Loucy (cell line): Measurements from ENCODE around the gene WDR17.

ENCODE experiments used
- H2AFZ ChIP-seq: fragments of 200-600 bp; sonication (generic); 2 replicates; pipeline ENCODE4 v1.6.0; 2016; ENCODE audit warnings: antibody characterized with exemption, mild to moderate bottlenecking, low read length, moderate library complexity
- H3F3A ChIP-seq: fragments of 200-600 bp; 2 replicates; pipeline ENCODE4 v1.6.0; 2016; ENCODE audit warnings: antibody characterized with exemption, low read depth, mild to moderate bottlenecking
- H3K27me3 ChIP-seq: fragments of 200-600 bp; sonication (generic); 2 replicates; pipeline ENCODE4 v1.6.1; 2014; ENCODE audit warnings: low read length, mild to moderate bottlenecking; ENCODE audit not compliant: insufficient read depth, poor library complexity, severe bottlenecking
- H3K36me3 ChIP-seq: fragments of 200-600 bp; sonication (generic); 2 replicates; pipeline ENCODE4 v1.6.1; 2016; ENCODE audit warnings: low read length; ENCODE audit not compliant: insufficient read depth
- H3K4me1 ChIP-seq: fragments of 200-600 bp; sonication (generic); 2 replicates; pipeline ENCODE4 v1.5.1; 2014; ENCODE audit warnings: low read length, mild to moderate bottlenecking; ENCODE audit not compliant: insufficient read depth, poor library complexity, severe bottlenecking
- H3K4me2 ChIP-seq: fragments of 200-600 bp; sonication (generic); 2 replicates; pipeline ENCODE4 v1.6.0; 2014; ENCODE audit warnings: antibody characterized with exemption, low read length, low read depth, mild to moderate bottlenecking; ENCODE audit not compliant: poor library complexity, severe bottlenecking
- H3K4me3 ChIP-seq: fragments of 200-600 bp; sonication (generic); 2 replicates; pipeline ENCODE4 v1.5.1; 2014; ENCODE audit warnings: low read length, mild to moderate bottlenecking, mixed read lengths; ENCODE audit not compliant: poor library complexity, severe bottlenecking
- H3K79me2 ChIP-seq: fragments of 200-600 bp; sonication (generic); 2 replicates; pipeline ENCODE4 v1.6.1; 2014; ENCODE audit warnings: low read length; ENCODE audit not compliant: insufficient read depth
- H3K9ac ChIP-seq: fragments of 200-600 bp; sonication (generic); 2 replicates; pipeline ENCODE4 v1.6.0; 2014; ENCODE audit warnings: mild to moderate bottlenecking, low read depth, low read length, moderate library complexity; ENCODE audit not compliant: poor library complexity, severe bottlenecking
- H3K9me2 ChIP-seq: fragments of 200-600 bp; sonication (generic); replicated peaks from 2 replicates; pipeline ENCODE4 v1.6.1; 2016; ENCODE audit warnings: low read depth, low read length, mixed read lengths
- H3K9me3 ChIP-seq: fragments of 200-600 bp; sonication (generic); 2 replicates; pipeline ENCODE4 v1.6.1; 2014; ENCODE audit warnings: mild to moderate bottlenecking, antibody characterized with exemption, low read length, low read depth; ENCODE audit not compliant: insufficient read depth
- H4K20me1 ChIP-seq: fragments of 200-600 bp; sonication (generic); 2 replicates; pipeline ENCODE4 v1.6.0; 2014; ENCODE audit warnings: antibody characterized with exemption, low read length, mild to moderate bottlenecking; ENCODE audit not compliant: insufficient read depth, poor library complexity, severe bottlenecking
- CTCF ChIP-seq: fragments of 200-600 bp; sonication (generic); conservative IDR thresholded peaks from 2 replicates; pipeline ENCODE4 v1.5.1; 2014; ENCODE audit warnings: mild to moderate bottlenecking, antibody characterized with exemption, low read length
- EZH2phosphoT487 ChIP-seq: fragments of 200-600 bp; IDR thresholded peaks from 2 replicates; pipeline ENCODE4 v1.6.1; 2018; ENCODE audit warnings: antibody characterized with exemption, mild to moderate bottlenecking, moderate library complexity, borderline replicate concordance

WDR17 gene

DNA sequence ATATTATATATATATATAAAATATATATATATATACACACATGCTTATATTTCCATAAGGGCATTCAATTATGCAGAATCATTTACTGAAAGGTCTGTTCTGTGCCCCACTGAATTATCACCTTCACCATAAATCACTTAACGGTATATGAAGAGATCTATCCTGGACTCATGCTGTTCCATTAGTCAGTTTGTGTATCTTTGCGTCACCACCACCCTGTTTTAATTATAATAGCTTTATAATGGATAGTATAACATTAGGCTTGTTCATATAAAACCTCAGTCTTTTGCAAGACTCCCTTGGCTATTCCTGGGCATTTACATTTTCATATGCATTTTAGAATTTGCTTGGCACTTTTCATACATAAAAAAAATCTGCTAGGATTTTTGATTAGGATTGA, 19.1 kb downstream of the WDR17 start:
- Histone ChIP-seq H3K4me1 (no peaks in the 10 kb centered on the region), H3K4me3 (no peak overlapping the region), H2AFZ (no peak overlapping the region), H3K27me3 (no peaks in the 10 kb centered on the region), H4K20me1 (no peaks in the 10 kb centered on the region), H3K9ac (no peak overlapping the region), H3K79me2 (no peaks in the 10 kb centered on the region), H3K9me3 (no peaks in the 10 kb centered on the region), H3K36me3 (no peaks in the 10 kb centered on the region), H3K4me2 (no peak overlapping the region), H3F3A (no peaks in the 10 kb centered on the region), H3K9me2 (0 out of 2 replicates have a peak, but pooled peaks cover 3% of the 10 kb centered on the region)
- TF ChIP-seq EZH2phosphoT487 (no peak), CTCF (no peak)

- H3K27me3 ChIP-seq, result no peaks in the 10 kb centered on the region
- no peak overlapping the region for H3K9ac ChIP-seq
- 0 out of 2 replicates have a peak, but pooled peaks cover 3% of the 10 kb centered on the region for H3K9me2 ChIP-seq
- no peak for TF ChIP-seq CTCF
- TF ChIP-seq EZH2phosphoT487, result no peak
- H3K4me1 ChIP-seq, result no peaks in the 10 kb centered on the region
- no peak overlapping the region for H3K4me3 ChIP-seq
- H3K36me3 ChIP-seq, result no peaks in the 10 kb centered on the region
- no peaks in the 10 kb centered on the region for H3F3A ChIP-seq
- no peaks in the 10 kb centered on the region for H3K9me3 ChIP-seq
- H3K79me2 ChIP-seq, result no peaks in the 10 kb centered on the region
- no peak overlapping the region for H2AFZ ChIP-seq
- H4K20me1 ChIP-seq, result no peaks in the 10 kb centered on the region
- H3K4me2 ChIP-seq, result no peak overlapping the region
Observed at GRCh38 chr4:176090115-176090514, 24.5 kb downstream of the WDR17 start.

- no peak overlapping the region for H3K4me2 ChIP-seq
- H3K9ac ChIP-seq, result no peak overlapping the region
- H4K20me1 ChIP-seq, result no peaks in the 10 kb centered on the region
- no peaks in the 10 kb centered on the region for H3K79me2 ChIP-seq
- no peak overlapping the region for H3K4me3 ChIP-seq
- H3K9me2 ChIP-seq, result no peaks in the 10 kb centered on the region
- H3K9me3 ChIP-seq, result no peaks in the 10 kb centered on the region
- H3K4me1 ChIP-seq, result no peaks in the 10 kb centered on the region
- no peak overlapping the region for H2AFZ ChIP-seq
- no peaks in the 10 kb centered on the region for H3F3A ChIP-seq
- no peaks in the 10 kb centered on the region for H3K36me3 ChIP-seq
- H3K27me3 ChIP-seq, result no peaks in the 10 kb centered on the region
- TF ChIP-seq CTCF, result no peak
- no peak for TF ChIP-seq EZH2phosphoT487
Observed at GRCh38 chr4:176099314-176099713, 33.7 kb downstream of the WDR17 start.
